A549 (cell line): ENCODE measurements around the gene MUC16.

Source experiments
- CHD2 ChIP-seq: fragments of 150-350 bp; IDR thresholded peaks from 2 replicates; pipeline ENCODE4 v1.6.1; 2014; ENCODE audit warnings: low read length; ENCODE audit not compliant: partially characterized antibody
- EP300 ChIP-seq, 2 experiments: fragments of >200 bp; sonication (Bioruptor Twin); formaldehyde crosslinking; IDR thresholded peaks; 2 replicates in 1 of 2; 3 replicates in 1 of 2; pipeline ENCODE4 v1.6.1; 2016 to 2017
- HDAC2 ChIP-seq: fragments of 200-600 bp; sonication (generic); IDR thresholded peaks from 2 replicates; pipeline ENCODE4 v1.6.1; 2016
- MAFK ChIP-seq: fragments of 450-650 bp; IDR thresholded peaks from 2 replicates; pipeline ENCODE4 v1.6.1; 2014; ENCODE audit not compliant: partially characterized antibody
- POLR2A ChIP-seq: IDR thresholded peaks from 2 replicates; pipeline ENCODE4 v1.6.1; 2012; ENCODE audit warnings: mild to moderate bottlenecking, low read length
- TF ChIP-seq, protein P1 (sequence below): fragments of >200 bp; sonication (Bioruptor Twin); formaldehyde crosslinking; IDR thresholded peaks from 3 replicates; pipeline ENCODE4 v1.5.1; 2016

DNA sequence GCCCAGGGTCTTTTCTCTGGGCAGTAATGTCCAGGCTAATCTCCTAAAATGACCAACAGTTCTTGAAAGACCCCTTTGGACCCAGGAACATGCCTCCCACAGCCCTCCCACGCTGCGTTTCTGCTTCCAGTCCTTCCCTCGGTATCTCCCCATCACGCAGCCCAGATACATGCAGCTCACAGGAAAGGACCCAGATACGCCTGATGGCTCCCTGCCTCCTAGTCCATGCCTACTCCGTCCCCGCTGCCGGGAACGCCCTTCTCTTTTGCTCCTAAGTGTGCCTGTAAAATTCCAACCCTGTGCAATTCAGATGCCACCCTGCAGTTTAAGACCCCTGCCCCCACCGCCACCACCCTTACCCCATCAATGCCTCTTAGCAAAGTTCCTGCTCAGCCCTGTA lies 778 bp downstream of the MUC16 start:
- TF ChIP-seq, protein P1, sequence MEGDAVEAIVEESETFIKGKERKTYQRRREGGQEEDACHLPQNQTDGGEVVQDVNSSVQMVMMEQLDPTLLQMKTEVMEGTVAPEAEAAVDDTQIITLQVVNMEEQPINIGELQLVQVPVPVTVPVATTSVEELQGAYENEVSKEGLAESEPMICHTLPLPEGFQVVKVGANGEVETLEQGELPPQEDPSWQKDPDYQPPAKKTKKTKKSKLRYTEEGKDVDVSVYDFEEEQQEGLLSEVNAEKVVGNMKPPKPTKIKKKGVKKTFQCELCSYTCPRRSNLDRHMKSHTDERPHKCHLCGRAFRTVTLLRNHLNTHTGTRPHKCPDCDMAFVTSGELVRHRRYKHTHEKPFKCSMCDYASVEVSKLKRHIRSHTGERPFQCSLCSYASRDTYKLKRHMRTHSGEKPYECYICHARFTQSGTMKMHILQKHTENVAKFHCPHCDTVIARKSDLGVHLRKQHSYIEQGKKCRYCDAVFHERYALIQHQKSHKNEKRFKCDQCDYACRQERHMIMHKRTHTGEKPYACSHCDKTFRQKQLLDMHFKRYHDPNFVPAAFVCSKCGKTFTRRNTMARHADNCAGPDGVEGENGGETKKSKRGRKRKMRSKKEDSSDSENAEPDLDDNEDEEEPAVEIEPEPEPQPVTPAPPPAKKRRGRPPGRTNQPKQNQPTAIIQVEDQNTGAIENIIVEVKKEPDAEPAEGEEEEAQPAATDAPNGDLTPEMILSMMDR: no peak
- TF ChIP-seq EP300 (IDR thresholded peaks at IDR 0.05) (no peak), POLR2A (no peak), CHD2 (no peak), MAFK (no peak), HDAC2 (no peak)
